ENCODE data around the gene SERHL2. TPM values are rescaled to one million over a fixed set of nuclear protein-coding genes. Genes with fewer than 3 reads are reported as not detected.

Gene SERHL2
- polyA plus RNA-seq, 1 of the 3 experiments (the other 2 are of a cell fraction): 3.1 TPM

GRCh38 chr22:42621505-42622002 is 67.8 kb downstream of the SERHL2 start:
- ChIA-PET CTCF (interaction anchor here (0.7 to 2.0 kb wide), 8 partner anchors 9 to 1525 kb away, joined by 3 to 9 read pairs (median 4); partner anchors contain the start of gene ATP5MGL), POLR2A (no interaction called here)
- Histone ChIP-seq H3K4me1 (ENCODE audit: control insufficient read depth in 1 of 2, insufficient read depth in 2 of 2, low read depth in 1 of 2, low read length in 1 of 2) (no peaks in the 10 kb centered on the region; a peak in 1 of 4 replicates), H3K27me3 (ENCODE audit: insufficient read depth) (no peaks in the 10 kb centered on the region), H2AFZ (ENCODE audit: low read depth) (no peak overlapping the region), H3F3A (replicated peaks; ENCODE audit: insufficient read depth) (no peaks in the 10 kb centered on the region), H3K9me2 (no peaks in the 10 kb centered on the region), H4K20me1 (ENCODE audit: insufficient read depth) (no peaks in the 10 kb centered on the region), H3K79me2 (ENCODE audit: insufficient read depth) (no peaks in the 10 kb centered on the region), H3K9me3 (no peaks in the 10 kb centered on the region), H3K4me3 (ENCODE audit: low read depth in 2 of 2, low read length in 1 of 2) (peak overlapping the region in 1 of 2 experiments; percentile 32; a peak in 1 of 4 replicates), H3K27ac (ENCODE audit: low read depth in 2 of 2, low read length in 1 of 2) (peak overlapping the region in 1 of 2 experiments; percentile 40; a peak in 1 of 4 replicates), H3K9ac (no peak overlapping the region), H3K4me2 (0 out of 2 replicates have a peak overlapping the region, but pooled peaks have one; percentile 41), H3K36me3 (replicated peaks in 1 of 2; ENCODE audit: control insufficient read depth in 1 of 2, insufficient read depth in 2 of 2, low read length in 1 of 2) (peaks cover 0 to 3% of the 10 kb centered on the region in 2 experiments)
- WGBS (ENCODE audit: low lambda C conversion rate): 58% methylated on average over 6 of the region's 11 CpGs
- peak; percentile 89 for DNase-seq
- TF ChIP-seq ZBTB33 (IDR thresholded peaks at IDR 0.05; ENCODE audit: borderline replicate concordance, low read depth): no peak
- peak; percentile 57 for TF ChIP-seq RAD21 (IDR thresholded peaks at IDR 0.05; ENCODE audit: low read length)
- TF ChIP-seq TAF1 (IDR thresholded peaks at IDR 0.05; ENCODE audit: borderline replicate concordance, low read depth, low read length): no peak
- TF ChIP-seq POLR2AphosphoS5 (IDR thresholded peaks at IDR 0.05; ENCODE audit: low read depth, low read length): no peak
- TF ChIP-seq IRF3 (IDR thresholded peaks at IDR 0.05; ENCODE audit: low read depth, low read length): no peak
- no peak for TF ChIP-seq YY1 (IDR thresholded peaks at IDR 0.05; ENCODE audit: low read depth)
- no peak for TF ChIP-seq RXRA (IDR thresholded peaks at IDR 0.05; ENCODE audit: borderline replicate concordance, low read depth)
- TF ChIP-seq SIN3A (IDR thresholded peaks at IDR 0.05; ENCODE audit: borderline replicate concordance, low read depth, low read length): no peak
- TF ChIP-seq JUND (IDR thresholded peaks at IDR 0.05): no peak
- TF ChIP-seq MXI1 (IDR thresholded peaks at IDR 0.05; ENCODE audit: low read depth, low read length): no peak
- no peak for TF ChIP-seq TCF12 (IDR thresholded peaks at IDR 0.05)
- no peak for TF ChIP-seq MAX (IDR thresholded peaks at IDR 0.05; ENCODE audit: low read depth)
- no peak for TF ChIP-seq FOSL2 (IDR thresholded peaks at IDR 0.05; ENCODE audit: borderline replicate concordance, low read depth)
- peak; percentile 69 for TF ChIP-seq CTCF (IDR thresholded peaks at IDR 0.05)
- TF ChIP-seq REST (IDR thresholded peaks at IDR 0.05; ENCODE audit: low read depth, low read length): no peak
- no peak for TF ChIP-seq USF2 (IDR thresholded peaks at IDR 0.05; ENCODE audit: borderline replicate concordance, low read depth, low read length)
- TF ChIP-seq SMC3 (IDR thresholded peaks at IDR 0.05; ENCODE audit: low read depth, low read length): peak; percentile 50
